HG02798 (cell line): ENCODE data around the gene FAM83G.

Experiments
- ATAC-seq: cut with Tn5 transposase; IDR thresholded peaks from one replicate; pipeline ENCODE4 v1.9.1; 2021; ENCODE audit warnings: mild to moderate bottlenecking; ENCODE audit not compliant: unreplicated experiment, poor library complexity

Gene FAM83G

GRCh38 chr17:18991531-18992315 is 12.8 kb downstream of the FAM83G start:
- ATAC-seq, result no peak

GRCh38 chr17:18990331-18990730 is 14.2 kb downstream of the FAM83G start:
- ATAC-seq, result no peak

GRCh38 chr17:18988546-18989173 is 15.9 kb downstream of the FAM83G start:
- no peak for ATAC-seq

- no peak for ATAC-seq
These were observed 16.6 kb downstream of the FAM83G start for GRCh38 chr17:18987862-18988545.

GRCh38 chr17:18987230-18987610 is 17.3 kb downstream of the FAM83G start:
- no peak for ATAC-seq

GRCh38 chr17:18986541-18987229 is 17.9 kb downstream of the FAM83G start:
- no peak for ATAC-seq

- no peak for ATAC-seq
These were observed 19.1 kb downstream of the FAM83G start for GRCh38 chr17:18985475-18985874.

- no peak for ATAC-seq
These were observed 20.1 kb downstream of the FAM83G start for GRCh38 chr17:18984273-18985114.

- no peak for ATAC-seq
These were observed 22.7 kb downstream of the FAM83G start for GRCh38 chr17:18981642-18982424.

GRCh38 chr17:18981335-18981641 is 23.3 kb downstream of the FAM83G start:
- ATAC-seq, result no peak

- no peak for ATAC-seq
These were observed 23.8 kb downstream of the FAM83G start for GRCh38 chr17:18980682-18981334.

- no peak for ATAC-seq
These were observed 25.9 kb downstream of the FAM83G start for GRCh38 chr17:18978655-18979054.

GRCh38 chr17:18978050-18978449 is 26.5 kb downstream of the FAM83G start:
- ATAC-seq, result no peak

GRCh38 chr17:18977646-18978045 is 26.9 kb downstream of the FAM83G start:
- no peak for ATAC-seq

- no peak for ATAC-seq
These were observed 27.5 kb downstream of the FAM83G start for GRCh38 chr17:18977021-18977420.

GRCh38 chr17:18976201-18976600 is 28.4 kb downstream of the FAM83G start:
- ATAC-seq, result no peak

GRCh38 chr17:18975597-18975996 is 29.0 kb downstream of the FAM83G start:
- no peak for ATAC-seq

- no peak for ATAC-seq
These were observed 30.0 kb downstream of the FAM83G start for GRCh38 chr17:18974407-18975149.
